K562 (cell line): ENCODE measurements around the gene RPL22L1. TPM values are rescaled to one million over a fixed set of nuclear protein-coding genes. Genes with fewer than 3 reads are reported as not detected.

Source experiments
- BCOR ChIP-seq: fragments of 450-650 bp; IDR thresholded peaks from 2 replicates; pipeline ENCODE4 v1.6.1; 2016
- CBFB ChIP-seq: sonication (generic); formaldehyde crosslinking; IDR thresholded peaks from 2 replicates; pipeline ENCODE4 v1.4.0; 2020; ENCODE audit warnings: mild to moderate bottlenecking, missing genetic modification reagents
- HDAC1 ChIP-seq, 2 experiments: fragments of 450-650 bp; IDR thresholded peaks; 2 replicates each; pipeline ENCODE4 v1.6.1; 2016 to 2017; ENCODE audit warnings: inconsistent platforms in 1 of 2, mild to moderate bottlenecking in 1 of 2, moderate library complexity in 1 of 2
- PTRF ChIP-seq: fragments of 450-650 bp; IDR thresholded peaks from 2 replicates; pipeline ENCODE4 v1.6.1; 2016; ENCODE audit warnings: mild to moderate bottlenecking, missing genetic modification characterization, missing compliant biosample characterization
- SMARCA4 ChIP-seq: fragments of 450-650 bp; IDR thresholded peaks from 2 replicates; pipeline ENCODE4 v1.6.1; 2016
- SMARCE1 ChIP-seq: fragments of 450-650 bp; IDR thresholded peaks from 2 replicates; pipeline ENCODE4 v1.7.1; 2016; ENCODE audit warnings: mild to moderate bottlenecking
- SP2 ChIP-seq: IDR thresholded peaks from 2 replicates; pipeline ENCODE4 v1.6.1; 2011; ENCODE audit warnings: mild to moderate bottlenecking, low read depth, low read length, moderate library complexity; ENCODE audit not compliant: poor library complexity, severe bottlenecking; ENCODE audit errors: extremely low read depth
- YY1 ChIP-seq, 3 experiments: IDR thresholded peaks; 2 replicates each; pipeline ENCODE4 v1.6.1; 2011; ENCODE audit warnings: low read length in 2 of 3, mild to moderate bottlenecking in 2 of 3, moderate library complexity in 2 of 3, borderline replicate concordance in 1 of 3, control low read depth in 1 of 3, low read depth in 1 of 3; ENCODE audit not compliant: insufficient read depth in 3 of 3, insufficient replicate concordance in 2 of 3, control insufficient read depth in 1 of 3, insufficient read length in 1 of 3; ENCODE audit errors: extremely low read depth in 1 of 3
- ZBTB7A ChIP-seq: IDR thresholded peaks from 2 replicates; pipeline ENCODE4 v1.6.1; 2011; ENCODE audit warnings: low read depth, mild to moderate bottlenecking, low read length, moderate library complexity, borderline replicate concordance; ENCODE audit not compliant: control insufficient read depth
- ZFP36 ChIP-seq: fragments of 150-350 bp; IDR thresholded peaks from 2 replicates; pipeline ENCODE4 v1.6.1; 2018; ENCODE audit warnings: low read length, low read depth; ENCODE audit not compliant: partially characterized antibody
- ZNF143 ChIP-seq: sonication (generic); formaldehyde crosslinking; IDR thresholded peaks from 2 replicates; pipeline ENCODE4 v1.9.0; 2022; ENCODE audit warnings: mild to moderate bottlenecking, missing genetic modification reagents
- ZNF589 ChIP-seq: fragments of 200-800 bp; sonication (Bioruptor generic); IDR thresholded peaks from 2 replicates; pipeline ENCODE4 v1.6.1; 2016; ENCODE audit warnings: low read depth, missing genetic modification characterization, missing compliant biosample characterization
- ZNF699 ChIP-seq: fragments of 250-450 bp; sonication (Bioruptor Pico); IDR thresholded peaks from 2 replicates; pipeline ENCODE4 v1.8.0; 2021; ENCODE audit warnings: mild to moderate bottlenecking, moderate library complexity; ENCODE audit not compliant: insufficient replicate concordance
- polyA plus RNA-seq, 8 experiments: library from polyadenylated mRNA; depleted of rRNA in 4 of 8; stranded (reverse) in 5 of 8; unstranded in 3 of 8; fragments of >200 nt; fragmentation: Nextera tagmentation in 2 of 8; fragmentation: Illumina TruSeq in 1 of 8; extraction: Ambion mirVana in 2 of 8; extraction: Trizol in 1 of 8; gene quantifications; 2 replicates each; pipeline versions ENCODE4 v1.2.1 to v1.2.3, GENCODE V29; 2011 to 2014; ENCODE audit warnings: inconsistent platforms in 1 of 8, missing spikeins in 1 of 8
- total RNA-seq, 7 experiments: library from RNA; depleted of rRNA in 6 of 7; stranded (reverse); fragments of >200 nt in 6 of 7; fragmentation: Illumina TruSeq in 2 of 7; extraction: Trizol in 2 of 7; gene quantifications; 2 replicates each; pipeline versions ENCODE4 v1.2.1 to v1.2.3, GENCODE V29; 2011 to 2021; ENCODE audit warnings: low replicate concordance in 1 of 7
- TF ChIP-seq, protein P1 (sequence below): fragments of 200-800 bp; sonication (Bioruptor generic); IDR thresholded peaks from 2 replicates; pipeline ENCODE4 v1.6.1; 2016; ENCODE audit warnings: missing genetic modification characterization, missing compliant biosample characterization
- TF ChIP-seq, protein P2 (sequence below): fragments of 450-650 bp; formaldehyde crosslinking; IDR thresholded peaks from 2 replicates; pipeline ENCODE4 v1.4.0; 2020; ENCODE audit warnings: mild to moderate bottlenecking, mixed read lengths
- TF ChIP-seq, protein P3 (sequence below): fragments of 450-650 bp; formaldehyde crosslinking; IDR thresholded peaks from 2 replicates; pipeline ENCODE4 v1.4.0; 2020; ENCODE audit warnings: mild to moderate bottlenecking, moderate library complexity
- TF ChIP-seq, protein P4 (sequence below): sonication (generic); formaldehyde crosslinking; IDR thresholded peaks from 2 replicates; pipeline ENCODE4 v1.8.0; 2022; ENCODE audit warnings: mild to moderate bottlenecking, missing genetic modification reagents

RPL22L1 gene
- total and polyA plus RNA-seq, 9 of the 15 experiments (the other 6 are each of a cell fraction or from before 2014, with no cell fraction given) = 53.9 to 198 (median 108) TPM

DNA sequence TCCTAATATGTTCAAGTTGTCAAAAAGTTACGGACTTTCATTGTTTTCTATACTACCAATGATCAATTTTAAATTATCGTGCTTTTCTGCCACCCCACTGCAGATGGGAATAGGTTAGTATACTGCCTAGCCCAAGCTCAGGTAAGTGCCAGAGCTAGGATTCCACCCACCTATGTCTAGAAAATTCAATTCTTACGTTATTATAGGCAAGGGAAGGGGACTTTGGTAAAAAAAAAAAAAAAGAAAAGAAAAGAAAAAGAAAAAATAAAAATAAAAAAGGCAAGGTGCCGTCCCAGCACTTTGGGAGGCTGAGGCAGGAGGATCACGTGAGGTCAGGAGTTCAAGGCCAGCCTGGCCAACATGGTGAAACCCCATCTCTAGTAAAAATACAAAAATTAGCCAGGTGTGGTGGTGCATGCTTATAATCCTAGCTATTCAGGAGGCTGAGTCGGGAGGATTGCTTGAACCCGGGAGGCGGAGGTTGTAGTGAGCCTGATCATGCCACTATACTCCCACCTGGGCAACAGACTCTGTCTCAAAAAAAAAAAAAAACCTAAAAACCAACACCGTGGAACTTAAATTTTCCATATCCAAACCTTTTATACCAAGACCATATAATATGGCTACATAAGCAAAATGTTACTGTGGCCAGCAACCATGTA lies 1.3 kb downstream of the RPL22L1 start (continued):
- TF ChIP-seq, protein P1, sequence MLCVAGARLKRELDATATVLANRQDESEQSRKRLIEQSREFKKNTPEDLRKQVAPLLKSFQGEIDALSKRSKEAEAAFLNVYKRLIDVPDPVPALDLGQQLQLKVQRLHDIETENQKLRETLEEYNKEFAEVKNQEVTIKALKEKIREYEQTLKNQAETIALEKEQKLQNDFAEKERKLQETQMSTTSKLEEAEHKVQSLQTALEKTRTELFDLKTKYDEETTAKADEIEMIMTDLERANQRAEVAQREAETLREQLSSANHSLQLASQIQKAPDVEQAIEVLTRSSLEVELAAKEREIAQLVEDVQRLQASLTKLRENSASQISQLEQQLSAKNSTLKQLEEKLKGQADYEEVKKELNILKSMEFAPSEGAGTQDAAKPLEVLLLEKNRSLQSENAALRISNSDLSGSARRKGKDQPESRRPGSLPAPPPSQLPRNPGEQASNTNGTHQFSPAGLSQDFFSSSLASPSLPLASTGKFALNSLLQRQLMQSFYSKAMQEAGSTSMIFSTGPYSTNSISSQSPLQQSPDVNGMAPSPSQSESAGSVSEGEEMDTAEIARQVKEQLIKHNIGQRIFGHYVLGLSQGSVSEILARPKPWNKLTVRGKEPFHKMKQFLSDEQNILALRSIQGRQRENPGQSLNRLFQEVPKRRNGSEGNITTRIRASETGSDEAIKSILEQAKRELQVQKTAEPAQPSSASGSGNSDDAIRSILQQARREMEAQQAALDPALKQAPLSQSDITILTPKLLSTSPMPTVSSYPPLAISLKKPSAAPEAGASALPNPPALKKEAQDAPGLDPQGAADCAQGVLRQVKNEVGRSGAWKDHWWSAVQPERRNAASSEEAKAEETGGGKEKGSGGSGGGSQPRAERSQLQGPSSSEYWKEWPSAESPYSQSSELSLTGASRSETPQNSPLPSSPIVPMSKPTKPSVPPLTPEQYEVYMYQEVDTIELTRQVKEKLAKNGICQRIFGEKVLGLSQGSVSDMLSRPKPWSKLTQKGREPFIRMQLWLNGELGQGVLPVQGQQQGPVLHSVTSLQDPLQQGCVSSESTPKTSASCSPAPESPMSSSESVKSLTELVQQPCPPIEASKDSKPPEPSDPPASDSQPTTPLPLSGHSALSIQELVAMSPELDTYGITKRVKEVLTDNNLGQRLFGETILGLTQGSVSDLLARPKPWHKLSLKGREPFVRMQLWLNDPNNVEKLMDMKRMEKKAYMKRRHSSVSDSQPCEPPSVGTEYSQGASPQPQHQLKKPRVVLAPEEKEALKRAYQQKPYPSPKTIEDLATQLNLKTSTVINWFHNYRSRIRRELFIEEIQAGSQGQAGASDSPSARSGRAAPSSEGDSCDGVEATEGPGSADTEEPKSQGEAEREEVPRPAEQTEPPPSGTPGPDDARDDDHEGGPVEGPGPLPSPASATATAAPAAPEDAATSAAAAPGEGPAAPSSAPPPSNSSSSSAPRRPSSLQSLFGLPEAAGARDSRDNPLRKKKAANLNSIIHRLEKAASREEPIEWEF (CRISPR knock-in tag) = no peak
- TF ChIP-seq SMARCE1 (0 out of 2 replicates have a peak, but pooled peaks have one; percentile 15), CBFB (CRISPR knock-in tag) (no peak), SP2 (no peak), ZNF699 (CRISPR knock-in tag) (no peak), ZBTB7A (no peak), BCOR (peak; percentile 68), ZNF143 (CRISPR knock-in tag) (no peak), HDAC1 (IDR thresholded peaks at IDR 0.05) (0 out of 4 replicates have a peak, but pooled peaks of 1 of the 2 experiments have one; percentile 16), PTRF (no peak), ZNF589 (no peak), SMARCA4 (0 out of 2 replicates have a peak, but pooled peaks have one; percentile 14), ZFP36 (no peak), YY1 (IDR thresholded peaks at IDR 0.05; ENCODE audit: borderline replicate concordance in 1 of 3, control insufficient read depth in 1 of 3, extremely low read depth in 1 of 3, insufficient read depth in 3 of 3, insufficient read length in 1 of 3, insufficient replicate concordance in 2 of 3, low read depth in 1 of 3, low read length in 2 of 3) (no peak)
- TF ChIP-seq, protein P2, sequence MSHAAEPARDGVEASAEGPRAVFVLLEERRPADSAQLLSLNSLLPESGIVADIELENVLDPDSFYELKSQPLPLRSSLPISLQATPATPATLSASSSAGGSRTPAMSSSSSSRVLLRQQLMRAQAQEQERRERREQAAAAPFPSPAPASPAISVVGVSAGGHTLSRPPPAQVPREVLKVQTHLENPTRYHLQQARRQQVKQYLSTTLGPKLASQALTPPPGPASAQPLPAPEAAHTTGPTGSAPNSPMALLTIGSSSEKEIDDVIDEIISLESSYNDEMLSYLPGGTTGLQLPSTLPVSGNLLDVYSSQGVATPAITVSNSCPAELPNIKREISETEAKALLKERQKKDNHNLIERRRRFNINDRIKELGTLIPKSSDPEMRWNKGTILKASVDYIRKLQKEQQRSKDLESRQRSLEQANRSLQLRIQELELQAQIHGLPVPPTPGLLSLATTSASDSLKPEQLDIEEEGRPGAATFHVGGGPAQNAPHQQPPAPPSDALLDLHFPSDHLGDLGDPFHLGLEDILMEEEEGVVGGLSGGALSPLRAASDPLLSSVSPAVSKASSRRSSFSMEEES = peak; percentile 23; the same call in 1 of the 2 replicates
- TF ChIP-seq, protein P3, sequence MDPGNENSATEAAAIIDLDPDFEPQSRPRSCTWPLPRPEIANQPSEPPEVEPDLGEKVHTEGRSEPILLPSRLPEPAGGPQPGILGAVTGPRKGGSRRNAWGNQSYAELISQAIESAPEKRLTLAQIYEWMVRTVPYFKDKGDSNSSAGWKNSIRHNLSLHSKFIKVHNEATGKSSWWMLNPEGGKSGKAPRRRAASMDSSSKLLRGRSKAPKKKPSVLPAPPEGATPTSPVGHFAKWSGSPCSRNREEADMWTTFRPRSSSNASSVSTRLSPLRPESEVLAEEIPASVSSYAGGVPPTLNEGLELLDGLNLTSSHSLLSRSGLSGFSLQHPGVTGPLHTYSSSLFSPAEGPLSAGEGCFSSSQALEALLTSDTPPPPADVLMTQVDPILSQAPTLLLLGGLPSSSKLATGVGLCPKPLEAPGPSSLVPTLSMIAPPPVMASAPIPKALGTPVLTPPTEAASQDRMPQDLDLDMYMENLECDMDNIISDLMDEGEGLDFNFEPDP (CRISPR knock-in tag) = no peak
- TF ChIP-seq, protein P4, sequence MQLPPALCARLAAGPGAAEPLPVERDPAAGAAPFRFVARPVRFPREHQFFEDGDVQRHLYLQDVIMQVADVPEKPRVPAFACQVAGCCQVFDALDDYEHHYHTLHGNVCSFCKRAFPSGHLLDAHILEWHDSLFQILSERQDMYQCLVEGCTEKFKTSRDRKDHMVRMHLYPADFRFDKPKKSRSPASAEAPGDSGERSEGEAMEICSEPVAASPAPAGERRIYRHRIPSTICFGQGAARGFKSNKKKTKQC (CRISPR knock-in tag) = no peak
